Measurements from ENCODE around the gene MGST2. TPM values are rescaled to one million over a fixed set of nuclear protein-coding genes. Genes with fewer than 3 reads are reported as not detected.
A peak's percentile ranks its signal among the peaks of the same experiment; 100 is the strongest.

The MGST2 gene
- total and polyA plus RNA-seq, 3 experiments from 2014 or later: 2.6 to 10.9 (median 4.6) TPM

GRCh38 chr4:139740531-139741041 is 75.0 kb downstream of the MGST2 start:
- no peaks in the 10 kb centered on the region for H3K9me3 Mint-ChIP-seq
- H3K4me1 Mint-ChIP-seq: peaks cover 0 to 4% (median 0%) of the 10 kb centered on the region in 3 donors

GRCh38 chr4:139743027-139743426 is 77.4 kb downstream of the MGST2 start:
- Histone ChIP-seq H3K36me3 (ENCODE audit: insufficient read depth, low read length) (no peaks in the 10 kb centered on the region), H3K27me3 (ENCODE audit: insufficient read depth, low read length, poor library complexity, severe bottlenecking) (no peaks in the 10 kb centered on the region), H3K4me1 (ENCODE audit: insufficient read depth, low read length) (no peaks in the 10 kb centered on the region), H3K4me3 (ENCODE audit: low read length) (no peak overlapping the region), H3K9me3 (ENCODE audit: low read length) (no peaks in the 10 kb centered on the region), H3K27ac (ENCODE audit: low read depth, low read length) (no peak overlapping the region)
- no peaks in the 10 kb centered on the region for H3K4me1 Mint-ChIP-seq
- peaks cover 5 to 12% of the 10 kb centered on the region in 2 donors for H3K27me3 Mint-ChIP-seq
- ChIA-PET CTCF (no interaction called here), POLR2A (no interaction called here)
- H3K9me3 Mint-ChIP-seq: no peaks in the 10 kb centered on the region
- peak overlapping the region in 1 of 8 donors; percentile 56 for H3K27ac Mint-ChIP-seq
- no peak overlapping the region for H3K4me3 Mint-ChIP-seq
- H3K36me3 Mint-ChIP-seq: no peaks in the 10 kb centered on the region
- no peak for DNase-seq

More at GRCh38 chr4:139740531-139741041, 75.0 kb downstream of the MGST2 start:
- ChIA-PET CTCF (no interaction called here), POLR2A (no interaction called here)
- Histone ChIP-seq H3K36me3 (ENCODE audit: insufficient read depth, low read length) (no peaks in the 10 kb centered on the region), H3K27ac (ENCODE audit: low read depth, low read length) (no peak overlapping the region), H3K9me3 (ENCODE audit: low read length) (no peaks in the 10 kb centered on the region), H3K27me3 (ENCODE audit: insufficient read depth, low read length, poor library complexity, severe bottlenecking) (peaks cover 8% of the 10 kb centered on the region), H3K4me1 (ENCODE audit: insufficient read depth, low read length) (no peaks in the 10 kb centered on the region), H3K4me3 (ENCODE audit: low read length) (no peak overlapping the region)
- H3K36me3 Mint-ChIP-seq: no peaks in the 10 kb centered on the region
- no peak overlapping the region for H3K27ac Mint-ChIP-seq
- H3K27me3 Mint-ChIP-seq: peaks cover 18 to 34% of the 10 kb centered on the region in 2 donors
- DNase-seq: no peak
- H3K4me3 Mint-ChIP-seq: peak overlapping the region in 1 of 7 donors; percentile 51

DNA sequence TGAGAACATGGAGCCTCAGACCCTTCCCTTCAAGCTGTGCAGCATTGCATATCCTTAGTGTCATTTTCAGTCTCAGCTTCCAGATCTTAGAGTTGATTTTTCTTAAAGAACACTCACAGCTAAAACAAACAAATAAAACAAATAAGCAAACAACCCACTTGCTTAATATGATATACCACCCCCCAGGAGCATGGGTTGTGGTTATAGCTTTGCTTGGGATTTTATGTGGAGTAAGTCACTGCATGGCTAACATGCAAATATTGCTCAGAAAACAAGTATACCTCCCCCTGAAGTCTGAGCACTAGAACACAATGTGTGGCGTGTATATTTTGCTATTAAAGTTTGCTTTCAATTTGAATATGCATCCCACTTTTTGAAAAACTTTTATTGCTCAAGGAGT is 78.6 kb downstream of the MGST2 start:
- ChIA-PET POLR2A (no interaction called here), CTCF (no interaction called here)
- H3K4me1 ChIP-seq (ENCODE audit: insufficient read depth, low read length): no peaks in the 10 kb centered on the region
- H3K4me3 ChIP-seq (ENCODE audit: low read length): no peak overlapping the region
- DNase-seq: no peak
- no peak overlapping the region for H3K27ac ChIP-seq (ENCODE audit: low read depth, low read length)
- H3K9me3 ChIP-seq (ENCODE audit: low read length): no peaks in the 10 kb centered on the region
- H3K9me3 Mint-ChIP-seq: no peaks in the 10 kb centered on the region
- H3K4me3 Mint-ChIP-seq: no peak overlapping the region
- H3K4me1 Mint-ChIP-seq: no peaks in the 10 kb centered on the region
- no peaks in the 10 kb centered on the region for H3K36me3 ChIP-seq (ENCODE audit: insufficient read depth, low read length)
- H3K27me3 ChIP-seq (ENCODE audit: insufficient read depth, low read length, poor library complexity, severe bottlenecking): no peaks in the 10 kb centered on the region
- peaks cover 5 to 11% of the 10 kb centered on the region in 2 donors for H3K27me3 Mint-ChIP-seq
- H3K27ac Mint-ChIP-seq: no peak overlapping the region
- H3K36me3 Mint-ChIP-seq: no peaks in the 10 kb centered on the region

- no peaks in the 10 kb centered on the region for H3K4me1 ChIP-seq (ENCODE audit: insufficient read depth, low read length)
- no peak overlapping the region for H3K4me3 Mint-ChIP-seq
- no peak overlapping the region for H3K27ac ChIP-seq (ENCODE audit: low read depth, low read length)
- H3K9me3 ChIP-seq (ENCODE audit: low read length): no peaks in the 10 kb centered on the region
- ChIA-PET POLR2A (no interaction called here), CTCF (no interaction called here)
- no peak for DNase-seq
- H3K4me1 Mint-ChIP-seq: no peaks in the 10 kb centered on the region
- H3K27me3 Mint-ChIP-seq: peaks cover 5 to 9% of the 10 kb centered on the region in 2 donors
- H3K27me3 ChIP-seq (ENCODE audit: insufficient read depth, low read length, poor library complexity, severe bottlenecking): no peaks in the 10 kb centered on the region
- no peak overlapping the region for H3K4me3 ChIP-seq (ENCODE audit: low read length)
- no peak overlapping the region for H3K27ac Mint-ChIP-seq
- H3K9me3 Mint-ChIP-seq: no peaks in the 10 kb centered on the region
- no peaks in the 10 kb centered on the region for H3K36me3 Mint-ChIP-seq
- H3K36me3 ChIP-seq (ENCODE audit: insufficient read depth, low read length): no peaks in the 10 kb centered on the region
These were observed 79.6 kb downstream of the MGST2 start for GRCh38 chr4:139745111-139745639.

- Mint-ChIP-seq H3K9me3 (no peaks in the 10 kb centered on the region), H3K36me3 (no peaks in the 10 kb centered on the region), H3K4me1 (no peaks in the 10 kb centered on the region), H3K27ac (no peak overlapping the region), H3K4me3 (no peak overlapping the region), H3K27me3 (peaks cover 7 to 9% of the 10 kb centered on the region in 2 donors)
- Histone ChIP-seq H3K9me3 (ENCODE audit: low read length) (no peaks in the 10 kb centered on the region), H3K27ac (ENCODE audit: low read depth, low read length) (no peak overlapping the region), H3K27me3 (ENCODE audit: insufficient read depth, low read length, poor library complexity, severe bottlenecking) (no peaks in the 10 kb centered on the region), H3K4me3 (ENCODE audit: low read length) (no peak overlapping the region), H3K36me3 (ENCODE audit: insufficient read depth, low read length) (no peaks in the 10 kb centered on the region), H3K4me1 (ENCODE audit: insufficient read depth, low read length) (no peaks in the 10 kb centered on the region)
- no peak for DNase-seq
- ChIA-PET POLR2A (no interaction called here), CTCF (no interaction called here)
These were observed 81.0 kb downstream of the MGST2 start for GRCh38 chr4:139746431-139747171.

DNA sequence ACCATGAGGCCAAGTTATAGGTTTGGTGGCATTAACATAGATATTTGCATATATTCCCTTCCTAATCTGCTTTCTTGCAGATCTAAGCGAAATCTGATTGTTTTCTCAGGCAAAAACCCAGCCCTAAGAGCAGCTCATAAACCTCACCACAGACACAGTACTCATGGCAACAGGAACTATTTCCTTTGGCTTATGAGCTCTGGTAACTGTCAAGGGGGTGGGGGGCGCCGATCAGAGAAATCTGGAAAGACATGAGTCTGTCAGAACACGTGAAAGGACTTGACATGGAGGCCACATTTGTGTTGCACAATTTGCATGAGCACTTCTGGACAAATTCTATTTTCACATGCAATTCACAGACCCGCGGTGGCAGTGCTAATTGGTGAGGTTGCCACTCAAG is 83.7 kb downstream of the MGST2 start:
- H3K4me1 ChIP-seq (ENCODE audit: insufficient read depth, low read length): no peaks in the 10 kb centered on the region
- no peak for DNase-seq
- ChIA-PET CTCF (no interaction called here), POLR2A (no interaction called here)
- H3K27ac Mint-ChIP-seq: no peak overlapping the region
- no peak overlapping the region for H3K4me3 ChIP-seq (ENCODE audit: low read length)
- H3K27me3 Mint-ChIP-seq: peaks cover 5 to 7% of the 10 kb centered on the region in 2 donors
- H3K9me3 ChIP-seq (ENCODE audit: low read length): no peaks in the 10 kb centered on the region
- no peaks in the 10 kb centered on the region for H3K27me3 ChIP-seq (ENCODE audit: insufficient read depth, low read length, poor library complexity, severe bottlenecking)
- no peaks in the 10 kb centered on the region for H3K36me3 ChIP-seq (ENCODE audit: insufficient read depth, low read length)
- H3K4me1 Mint-ChIP-seq: no peaks in the 10 kb centered on the region
- no peak overlapping the region for H3K4me3 Mint-ChIP-seq
- H3K36me3 Mint-ChIP-seq: no peaks in the 10 kb centered on the region
- H3K9me3 Mint-ChIP-seq: no peaks in the 10 kb centered on the region
- no peak overlapping the region for H3K27ac ChIP-seq (ENCODE audit: low read depth, low read length)

GRCh38 chr4:139749835-139750498 is 84.3 kb downstream of the MGST2 start:
- no peak overlapping the region for H3K4me3 ChIP-seq (ENCODE audit: low read length)

DNA sequence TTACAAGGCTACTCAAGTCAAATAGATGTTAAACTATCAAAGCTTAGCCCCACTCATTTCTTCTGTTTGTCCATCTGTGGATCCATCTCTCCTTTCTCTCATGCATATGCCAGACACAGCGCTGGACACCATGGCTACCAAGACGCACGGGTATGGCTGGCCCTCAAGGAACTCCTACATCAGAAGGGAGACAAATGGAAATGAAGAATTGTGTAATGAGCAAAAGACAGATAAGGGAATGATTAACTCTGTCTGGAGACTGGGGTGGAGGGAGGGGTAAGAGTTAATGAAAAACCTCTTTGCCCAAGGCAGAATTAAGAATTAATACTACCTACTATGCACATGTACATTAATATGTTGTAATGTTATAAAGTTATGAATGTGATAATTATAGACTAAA is 88.1 kb downstream of the MGST2 start:
- H3K36me3 Mint-ChIP-seq: no peaks in the 10 kb centered on the region
- peaks cover 2 to 8% of the 10 kb centered on the region in 2 donors for H3K27me3 Mint-ChIP-seq
- no peaks in the 10 kb centered on the region for H3K9me3 ChIP-seq (ENCODE audit: low read length)
- H3K9me3 Mint-ChIP-seq: peaks cover 0 to 1% (median 0%) of the 10 kb centered on the region in 5 donors
- POLR2A ChIA-PET: no interaction called here
- peak overlapping the region in 1 of 7 donors; percentile 15 for H3K4me3 Mint-ChIP-seq
- H3K4me3 ChIP-seq (ENCODE audit: low read length): no peak overlapping the region
- no peaks in the 10 kb centered on the region for H3K27me3 ChIP-seq (ENCODE audit: insufficient read depth, low read length, poor library complexity, severe bottlenecking)
- no peaks in the 10 kb centered on the region for H3K4me1 Mint-ChIP-seq
- no peaks in the 10 kb centered on the region for H3K36me3 ChIP-seq (ENCODE audit: insufficient read depth, low read length)
- peak overlapping the region in 1 of 8 donors; percentile 44 for H3K27ac Mint-ChIP-seq
- CTCF ChIA-PET: no interaction called here
- no peak for DNase-seq
- H3K4me1 ChIP-seq (ENCODE audit: insufficient read depth, low read length): no peaks in the 10 kb centered on the region
- H3K27ac ChIP-seq (ENCODE audit: low read depth, low read length): no peak overlapping the region

More at GRCh38 chr4:139749835-139750498, 84.3 kb downstream of the MGST2 start:
- Mint-ChIP-seq H3K27ac (no peak overlapping the region), H3K4me1 (no peaks in the 10 kb centered on the region), H3K4me3 (no peak overlapping the region), H3K36me3 (no peaks in the 10 kb centered on the region), H3K27me3 (peaks cover 3 to 5% of the 10 kb centered on the region in 2 donors), H3K9me3 (no peaks in the 10 kb centered on the region)
- POLR2A ChIA-PET: no interaction called here
- H3K9me3 ChIP-seq (ENCODE audit: low read length): no peaks in the 10 kb centered on the region
- H3K27me3 ChIP-seq (ENCODE audit: insufficient read depth, low read length, poor library complexity, severe bottlenecking): no peaks in the 10 kb centered on the region
- no peaks in the 10 kb centered on the region for H3K4me1 ChIP-seq (ENCODE audit: insufficient read depth, low read length)
- CTCF ChIA-PET: no interaction called here
- no peaks in the 10 kb centered on the region for H3K36me3 ChIP-seq (ENCODE audit: insufficient read depth, low read length)
- no peak overlapping the region for H3K27ac ChIP-seq (ENCODE audit: low read depth, low read length)
- no peak for DNase-seq

All from CD8-positive, alpha-beta memory T cell (primary cell).